SU-DHL-6 (cell line): ENCODE data around the gene SLC9A7.

Experiments used
- H2AFZ ChIP-seq: fragments of 200-600 bp; sonication (generic); 2 replicates; pipeline ENCODE4 v1.6.1; 2014; ENCODE audit warnings: low read depth, mild to moderate bottlenecking, moderate library complexity, mixed read lengths, antibody characterized with exemption, low read length; ENCODE audit not compliant: severe bottlenecking
- H3F3A ChIP-seq: fragments of 200-600 bp; shearing (Covaris generic); 2 replicates; pipeline ENCODE4 v1.6.0; 2016; ENCODE audit warnings: antibody characterized with exemption, mild to moderate bottlenecking; ENCODE audit not compliant: insufficient read depth
- H3K27ac ChIP-seq: fragments of 200-600 bp; sonication (generic); 2 replicates; pipeline ENCODE4 v1.5.1; 2016; ENCODE audit warnings: low read depth, mild to moderate bottlenecking, low read length, moderate library complexity, mixed read lengths
- H3K27me3 ChIP-seq: fragments of 200-600 bp; sonication (generic), shearing (Covaris generic); 2 replicates; pipeline ENCODE4 v1.6.0; 2014; ENCODE audit warnings: mild to moderate bottlenecking, low read length
- H3K36me3 ChIP-seq: fragments of 200-600 bp; sonication (generic); 2 replicates; pipeline ENCODE4 v1.6.1; 2014; ENCODE audit warnings: mild to moderate bottlenecking, low read length, mixed read lengths
- H3K4me2 ChIP-seq: fragments of 300-600, 200-600 bp; shearing (Covaris generic), sonication (generic); 2 replicates; pipeline ENCODE4 v1.6.0; 2014; ENCODE audit warnings: low read length, low read depth, mild to moderate bottlenecking; ENCODE audit not compliant: poor library complexity, severe bottlenecking
- H3K4me3 ChIP-seq: fragments of 200-600 bp; sonication (generic); 2 replicates; pipeline ENCODE4 v1.5.1; 2014; ENCODE audit warnings: antibody characterized with exemption, low read length, mild to moderate bottlenecking, mixed read lengths; ENCODE audit not compliant: insufficient read depth, poor library complexity, severe bottlenecking
- H3K79me2 ChIP-seq: fragments of 200-600 bp; sonication (generic); 2 replicates; pipeline ENCODE4 v1.6.1; 2014; ENCODE audit warnings: mild to moderate bottlenecking, low read length, moderate library complexity; ENCODE audit not compliant: insufficient read depth
- H3K9ac ChIP-seq: fragments of 200-600 bp; sonication (generic); 2 replicates; pipeline ENCODE4 v1.7.0; 2014; ENCODE audit warnings: mild to moderate bottlenecking, low read length
- H3K9me2 ChIP-seq: fragments of 200-600 bp; sonication (generic); replicated peaks from 2 replicates; pipeline ENCODE4 v1.6.1; 2014; ENCODE audit warnings: low read length; ENCODE audit not compliant: insufficient read depth
- H3K9me3 ChIP-seq: fragments of 200-600 bp; sonication (generic); 2 replicates; pipeline ENCODE4 v1.6.1; 2014; ENCODE audit warnings: low read length, mixed read lengths; ENCODE audit not compliant: insufficient read depth
- H4K20me1 ChIP-seq: fragments of 200-600 bp; sonication (generic); 2 replicates; pipeline ENCODE4 v1.6.1; 2014; ENCODE audit warnings: low read depth, mild to moderate bottlenecking, antibody characterized with exemption, low read length, moderate library complexity, mixed read lengths
- CTCF ChIP-seq: fragments of 200-600 bp; sonication (generic); IDR thresholded peaks from one replicate; pipeline ENCODE4 v1.5.1; 2017; ENCODE audit warnings: antibody characterized with exemption, mild to moderate bottlenecking, low read length, moderate library complexity; ENCODE audit not compliant: insufficient read depth, poor library complexity, severe bottlenecking
- EZH2phosphoT487 ChIP-seq: fragments of 200-600 bp; sonication (generic), shearing (Covaris generic); conservative IDR thresholded peaks from 2 replicates; pipeline ENCODE4 v1.6.1; 2018; ENCODE audit warnings: mild to moderate bottlenecking, antibody characterized with exemption, low read length, moderate library complexity, mixed read lengths

Gene SLC9A7

GRCh38 chrX:46637938-46638337 lies 121.0 kb downstream of the SLC9A7 start:
- Histone ChIP-seq H3F3A (no peaks in the 10 kb centered on the region), H3K4me2 (no peak overlapping the region), H3K9ac (no peak overlapping the region), H3K9me3 (no peaks in the 10 kb centered on the region), H2AFZ (no peak overlapping the region), H3K4me3 (no peak overlapping the region), H3K9me2 (no peaks in the 10 kb centered on the region), H3K36me3 (peaks cover 5% of the 10 kb centered on the region; the same call in 1 of the 2 replicates), H3K27me3 (no peaks in the 10 kb centered on the region), H4K20me1 (no peaks in the 10 kb centered on the region), H3K27ac (no peak overlapping the region), H3K79me2 (no peaks in the 10 kb centered on the region)
- TF ChIP-seq CTCF (no peak), EZH2phosphoT487 (no peak)

- no peak overlapping the region for H3K4me2 ChIP-seq
- H3K4me3 ChIP-seq = no peak overlapping the region
- H3K79me2 ChIP-seq = no peaks in the 10 kb centered on the region
- no peak overlapping the region for H3K9ac ChIP-seq
- H3K27ac ChIP-seq = no peak overlapping the region
- H3F3A ChIP-seq = no peaks in the 10 kb centered on the region
- H4K20me1 ChIP-seq = no peaks in the 10 kb centered on the region
- H3K36me3 ChIP-seq = peaks cover 5% of the 10 kb centered on the region; the same call in 1 of the 2 replicates
- TF ChIP-seq CTCF = no peak
- TF ChIP-seq EZH2phosphoT487 = no peak
- no peak overlapping the region for H2AFZ ChIP-seq
- H3K27me3 ChIP-seq = no peaks in the 10 kb centered on the region
- H3K9me3 ChIP-seq = no peaks in the 10 kb centered on the region
- H3K9me2 ChIP-seq = no peaks in the 10 kb centered on the region
Measured at GRCh38 chrX:46636223-46636622, 122.7 kb downstream of the SLC9A7 start.

- Histone ChIP-seq H3K4me2 (no peak overlapping the region), H3K9me2 (no peaks in the 10 kb centered on the region), H4K20me1 (no peaks in the 10 kb centered on the region), H3K79me2 (no peaks in the 10 kb centered on the region), H3F3A (no peaks in the 10 kb centered on the region), H3K9me3 (no peaks in the 10 kb centered on the region), H3K4me3 (no peak overlapping the region), H3K36me3 (peaks cover 5% of the 10 kb centered on the region; the same call in 1 of the 2 replicates), H3K27ac (no peak overlapping the region), H3K9ac (no peak overlapping the region), H2AFZ (no peak overlapping the region), H3K27me3 (no peaks in the 10 kb centered on the region)
- TF ChIP-seq CTCF = no peak
- TF ChIP-seq EZH2phosphoT487 = no peak
Measured at GRCh38 chrX:46635186-46635585, 123.7 kb downstream of the SLC9A7 start.
